Measurements from ENCODE around the gene DNASE1L1. TPM values are rescaled to one million over a fixed set of nuclear protein-coding genes. Genes with fewer than 3 reads are reported as not detected.

Gene DNASE1L1
- total RNA-seq, 4 donors from 2014 or later, result 21.7 to 41.4 (median 32.1) TPM

- peaks cover 22 to 61% (median 35%) of the 10 kb centered on the region in 3 donors for H3K36me3 ChIP-seq
- no peak for DNase-seq
- H3K27ac ChIP-seq, result peak overlapping the region; percentile 84 to 99 (median 96)
- H3K9me3 ChIP-seq, result no peaks in the 10 kb centered on the region
- H3K4me3 ChIP-seq, result peak overlapping the region in 1 of 4 donors; percentile 76
- H3K4me1 ChIP-seq, result peaks cover 14 to 71% (median 15%) of the 10 kb centered on the region in 3 donors
- no peaks in the 10 kb centered on the region for H3K27me3 ChIP-seq
- WGBS, 2 donors, result 56% methylated on average over 7 of the region's 11 CpGs; no CpG with 5 or more reads in 1 of the 2 donors
- intact Hi-C loops (cut with DNase I), result no loop called here
- TF ChIP-seq POLR2A (IDR thresholded peaks at IDR 0.05) (no peak), CTCF (IDR thresholded peaks at IDR 0.05) (no peak)
Observed at GRCh38 chrX:154366666-154367055, 42.4 kb downstream of the DNASE1L1 start.

GRCh38 chrX:154365997-154366665 lies 42.9 kb downstream of the DNASE1L1 start:
- TF ChIP-seq CTCF (IDR thresholded peaks at IDR 0.05) (no peak), POLR2A (IDR thresholded peaks at IDR 0.05) (no peak)
- Histone ChIP-seq H3K4me1 (peaks cover 14 to 69% (median 15%) of the 10 kb centered on the region in 3 donors), H3K9me3 (no peaks in the 10 kb centered on the region), H3K27me3 (no peaks in the 10 kb centered on the region), H3K27ac (peak overlapping the region; percentile 84 to 99 (median 96)), H3K4me3 (peak overlapping the region in 1 of 4 donors; percentile 76), H3K36me3 (peaks cover 22 to 66% (median 40%) of the 10 kb centered on the region in 3 donors)
- DNase-seq, result no peak
- intact Hi-C loops (cut with DNase I), result no loop called here
- WGBS, 2 donors, result 76% methylated on average over 23 of the region's 32 CpGs; no CpG with 5 or more reads in 1 of the 2 donors

GRCh38 chrX:154365052-154365600 lies 43.9 kb downstream of the DNASE1L1 start:
- 20 to 86% methylated on average over 1 to 7 of the region's 20 CpGs for WGBS, 2 donors
- intact Hi-C loops (cut with DNase I), result no loop called here
- peak overlapping the region in 3 of 4 donors; percentile 58 to 99 (median 93) for H3K27ac ChIP-seq
- peaks cover 14 to 61% (median 15%) of the 10 kb centered on the region in 3 donors for H3K4me1 ChIP-seq
- H3K27me3 ChIP-seq, result no peaks in the 10 kb centered on the region
- TF ChIP-seq POLR2A (IDR thresholded peaks at IDR 0.05), result no peak
- TF ChIP-seq CTCF (IDR thresholded peaks at IDR 0.05), result no peak
- peak overlapping the region in 1 of 4 donors; percentile 12 for H3K4me3 ChIP-seq
- H3K9me3 ChIP-seq, result no peaks in the 10 kb centered on the region
- no peak for DNase-seq
- peaks cover 24 to 72% (median 42%) of the 10 kb centered on the region in 3 donors for H3K36me3 ChIP-seq

- no peak for DNase-seq
- H3K36me3 ChIP-seq, result peaks cover 36 to 85% (median 52%) of the 10 kb centered on the region in 3 donors
- intact Hi-C loops (cut with DNase I), result no loop called here
- 75 to 87% methylated on average over 4 to 11 of the region's 20 CpGs for WGBS, 2 donors
- no peak overlapping the region for H3K4me3 ChIP-seq
- peak overlapping the region in 1 of 4 donors; percentile 58 for H3K27ac ChIP-seq
- H3K27me3 ChIP-seq, result no peaks in the 10 kb centered on the region
- no peaks in the 10 kb centered on the region for H3K9me3 ChIP-seq
- H3K4me1 ChIP-seq, result peaks cover 8 to 54% (median 15%) of the 10 kb centered on the region in 3 donors
- TF ChIP-seq CTCF (IDR thresholded peaks at IDR 0.05), result no peak
Observed at GRCh38 chrX:154363706-154364439, 45.2 kb downstream of the DNASE1L1 start.

All from esophagus squamous epithelium (tissue), 5 donors.